NCI-H2227 (cell line): ENCODE results near the gene CCDC38.

Experiments
- DNase-seq: peaks from one replicate; lab custom pipeline; 2025; ENCODE audit not compliant: unreplicated experiment; lab: John Stamatoyannopoulos, UW

Gene CCDC38

GRCh38 chr12:95837240-95838038 lies 105.0 kb downstream of the CCDC38 start:
- no peak for DNase-seq

GRCh38 chr12:95836630-95837239 lies 105.7 kb downstream of the CCDC38 start:
- no peak for DNase-seq

- no peak for DNase-seq
These were observed 106.2 kb downstream of the CCDC38 start for GRCh38 chr12:95836185-95836609.

GRCh38 chr12:95834572-95834971 lies 107.8 kb downstream of the CCDC38 start:
- DNase-seq, result no peak

- no peak for DNase-seq
These were observed 111.9 kb downstream of the CCDC38 start for GRCh38 chr12:95830335-95831089.

GRCh38 chr12:95829395-95829794 lies 113.0 kb downstream of the CCDC38 start:
- DNase-seq, result no peak

GRCh38 chr12:95820096-95820703 lies 122.2 kb downstream of the CCDC38 start:
- peak; percentile 81 for DNase-seq
